Vagina (tissue), 2 donors: Measurements from ENCODE around the gene PIP5K1B.

Experiments
- CTCF ChIP-seq, 3 experiments: fragments of 450-650 bp in 2 of 3; fragments of 200-600 bp in 1 of 3; sonication (generic) in 1 of 3; IDR thresholded peaks; one replicate each; pipeline ENCODE4 v1.5.1; 2017 to 2019; ENCODE audit warnings: antibody characterized with exemption in 3 of 3, mild to moderate bottlenecking in 2 of 3, moderate library complexity in 2 of 3
- POLR2AphosphoS5 ChIP-seq, 2 donors: sonication (generic); formaldehyde crosslinking; IDR thresholded peaks; one replicate each; pipeline ENCODE4 v1.9.0; 2017; ENCODE audit warnings: antibody characterized with exemption in 2 of 2, mild to moderate bottlenecking in 2 of 2, low read depth in 1 of 2; ENCODE audit not compliant: insufficient read depth in 1 of 2

- TF ChIP-seq CTCF (IDR thresholded peaks at IDR 0.05) = no peak
- TF ChIP-seq POLR2AphosphoS5 (IDR thresholded peaks at IDR 0.05; ENCODE audit: insufficient read depth in 1 of 2, low read depth in 1 of 2) = no peak
These were observed 7.2 kb upstream of the PIP5K1B start for GRCh38 chr9:68697851-68698250.
